Neural cell (in vitro differentiated cells): ENCODE data around the gene HMOX2.

Source experiments
- MXI1 ChIP-seq: fragments of 450-650 bp; conservative IDR thresholded peaks from 2 replicates; pipeline ENCODE4 v1.6.1; 2014; ENCODE audit warnings: antibody characterized with exemption, mild to moderate bottlenecking; ENCODE audit not compliant: poor library complexity, severe bottlenecking
- RAD21 ChIP-seq: fragments of 450-650 bp; conservative IDR thresholded peaks from 2 replicates; pipeline ENCODE4 v1.6.1; 2014; ENCODE audit warnings: antibody characterized with exemption, mild to moderate bottlenecking, moderate library complexity
- TF ChIP-seq, protein P1 (sequence below): fragments of 450-650 bp; IDR thresholded peaks from 2 replicates; pipeline ENCODE4 v1.5.1; 2014; ENCODE audit warnings: antibody characterized with exemption, mild to moderate bottlenecking, moderate library complexity; ENCODE audit not compliant: poor library complexity, severe bottlenecking

DNA sequence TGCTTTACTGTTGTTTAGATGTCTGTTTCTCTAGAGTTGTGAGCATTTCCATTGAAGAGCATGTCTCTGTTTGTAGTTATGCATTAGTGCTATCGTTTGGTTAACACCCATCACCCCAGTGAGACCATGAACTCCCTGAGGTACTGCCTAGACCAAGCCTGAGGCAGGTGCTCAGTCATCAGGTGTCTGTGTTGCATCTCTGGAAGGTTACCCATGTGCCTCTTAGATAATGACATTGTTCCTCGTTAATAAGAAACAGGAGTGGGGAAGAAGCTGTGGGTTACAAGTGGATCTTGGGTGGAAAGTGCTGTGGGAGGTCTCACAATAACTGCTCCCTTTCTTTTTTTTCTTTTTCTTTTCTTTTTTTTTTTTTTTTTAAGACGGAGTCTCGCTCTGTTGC is 32.2 kb upstream of the HMOX2 start:
- TF ChIP-seq RAD21 (no peak), MXI1 (no peak)
- TF ChIP-seq, protein P1, sequence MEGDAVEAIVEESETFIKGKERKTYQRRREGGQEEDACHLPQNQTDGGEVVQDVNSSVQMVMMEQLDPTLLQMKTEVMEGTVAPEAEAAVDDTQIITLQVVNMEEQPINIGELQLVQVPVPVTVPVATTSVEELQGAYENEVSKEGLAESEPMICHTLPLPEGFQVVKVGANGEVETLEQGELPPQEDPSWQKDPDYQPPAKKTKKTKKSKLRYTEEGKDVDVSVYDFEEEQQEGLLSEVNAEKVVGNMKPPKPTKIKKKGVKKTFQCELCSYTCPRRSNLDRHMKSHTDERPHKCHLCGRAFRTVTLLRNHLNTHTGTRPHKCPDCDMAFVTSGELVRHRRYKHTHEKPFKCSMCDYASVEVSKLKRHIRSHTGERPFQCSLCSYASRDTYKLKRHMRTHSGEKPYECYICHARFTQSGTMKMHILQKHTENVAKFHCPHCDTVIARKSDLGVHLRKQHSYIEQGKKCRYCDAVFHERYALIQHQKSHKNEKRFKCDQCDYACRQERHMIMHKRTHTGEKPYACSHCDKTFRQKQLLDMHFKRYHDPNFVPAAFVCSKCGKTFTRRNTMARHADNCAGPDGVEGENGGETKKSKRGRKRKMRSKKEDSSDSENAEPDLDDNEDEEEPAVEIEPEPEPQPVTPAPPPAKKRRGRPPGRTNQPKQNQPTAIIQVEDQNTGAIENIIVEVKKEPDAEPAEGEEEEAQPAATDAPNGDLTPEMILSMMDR, result no peak
